Mammary epithelial cell (primary cell): Measurements from ENCODE around the gene PDCL2.

Experiments
- EZH2 ChIP-seq: IDR thresholded peaks from 2 replicates; pipeline ENCODE4 v1.6.1; 2012; ENCODE audit warnings: low read length, inconsistent platforms, borderline replicate concordance
- TF ChIP-seq, protein P1 (sequence below), 2 donors: IDR thresholded peaks in 1 of 2; conservative IDR thresholded peaks in 1 of 2; 2 replicates each; pipeline ENCODE4 v1.5.1; 2011 to 2012; ENCODE audit warnings: inconsistent platforms in 2 of 2, low read length in 2 of 2, mild to moderate bottlenecking in 2 of 2, control low read depth in 1 of 2, low read depth in 1 of 2; ENCODE audit not compliant: insufficient read depth in 1 of 2; ENCODE audit errors: extremely low read depth in 1 of 2

DNA sequence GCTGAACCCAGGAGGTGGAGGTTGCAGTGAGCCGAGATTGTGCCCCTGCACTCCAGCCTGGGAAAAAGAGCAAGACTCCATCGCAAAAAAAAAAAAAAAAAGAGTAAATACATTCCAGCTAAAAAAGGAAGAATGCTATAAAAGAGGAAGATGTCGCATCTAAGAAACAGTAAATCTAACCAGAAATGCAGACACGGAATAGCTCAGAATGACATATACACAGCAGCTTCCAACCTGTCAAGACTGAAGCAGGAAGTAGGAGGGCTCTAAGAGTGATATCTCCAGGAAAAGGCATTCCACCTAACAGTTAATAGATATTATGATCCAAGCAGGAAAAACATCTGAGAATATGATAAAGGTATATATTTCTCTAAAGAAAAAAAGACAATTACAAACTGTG is 61.4 kb downstream of the PDCL2 start:
- TF ChIP-seq, protein P1, sequence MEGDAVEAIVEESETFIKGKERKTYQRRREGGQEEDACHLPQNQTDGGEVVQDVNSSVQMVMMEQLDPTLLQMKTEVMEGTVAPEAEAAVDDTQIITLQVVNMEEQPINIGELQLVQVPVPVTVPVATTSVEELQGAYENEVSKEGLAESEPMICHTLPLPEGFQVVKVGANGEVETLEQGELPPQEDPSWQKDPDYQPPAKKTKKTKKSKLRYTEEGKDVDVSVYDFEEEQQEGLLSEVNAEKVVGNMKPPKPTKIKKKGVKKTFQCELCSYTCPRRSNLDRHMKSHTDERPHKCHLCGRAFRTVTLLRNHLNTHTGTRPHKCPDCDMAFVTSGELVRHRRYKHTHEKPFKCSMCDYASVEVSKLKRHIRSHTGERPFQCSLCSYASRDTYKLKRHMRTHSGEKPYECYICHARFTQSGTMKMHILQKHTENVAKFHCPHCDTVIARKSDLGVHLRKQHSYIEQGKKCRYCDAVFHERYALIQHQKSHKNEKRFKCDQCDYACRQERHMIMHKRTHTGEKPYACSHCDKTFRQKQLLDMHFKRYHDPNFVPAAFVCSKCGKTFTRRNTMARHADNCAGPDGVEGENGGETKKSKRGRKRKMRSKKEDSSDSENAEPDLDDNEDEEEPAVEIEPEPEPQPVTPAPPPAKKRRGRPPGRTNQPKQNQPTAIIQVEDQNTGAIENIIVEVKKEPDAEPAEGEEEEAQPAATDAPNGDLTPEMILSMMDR (conservative IDR thresholded peaks at IDR 0.05 in 1 of 2, IDR thresholded peaks at IDR 0.05 in 1 of 2; ENCODE audit: extremely low read depth in 1 of 2, insufficient read depth in 1 of 2, low read depth in 1 of 2, low read length in 2 of 2) = no peak
- TF ChIP-seq EZH2 = no peak
